SK-N-SH treated with all-trans-retinoic acid at 6 μM for 48 hours (cell line): ENCODE measurements around the gene NUP205.

Source experiments
- ATAC-seq: fragments of 200-7000 bp; cut with Tn5 transposase; 3 replicates; pipeline ENCODE4 v1.9.1; 2020; ENCODE audit warnings: mild to moderate bottlenecking, moderate library complexity
- ARNTL ChIP-seq: fragments of 450-650 bp; formaldehyde crosslinking; IDR thresholded peaks from 2 replicates; pipeline ENCODE4 v1.5.0; 2020; ENCODE audit warnings: low read depth, mild to moderate bottlenecking, moderate library complexity, borderline replicate concordance
- BACH2 ChIP-seq: fragments of 250-450 bp; sonication (Bioruptor Pico); IDR thresholded peaks from 2 replicates; pipeline ENCODE4 v1.9.0; 2021; ENCODE audit warnings: mild to moderate bottlenecking, borderline replicate concordance
- CSDC2 ChIP-seq: fragments of 250-450 bp; sonication (Bioruptor Pico); IDR thresholded peaks from 2 replicates; pipeline ENCODE4 v1.5.0; 2020; ENCODE audit warnings: mild to moderate bottlenecking, moderate library complexity
- CSRNP3 ChIP-seq: fragments of 250-450 bp; sonication (Bioruptor Pico); IDR thresholded peaks from 2 replicates; pipeline ENCODE4 v1.5.1; 2021; ENCODE audit warnings: mild to moderate bottlenecking, moderate library complexity
- GLIS3 ChIP-seq: fragments of 250-450 bp; sonication (Bioruptor Pico); IDR thresholded peaks from 2 replicates; pipeline ENCODE4 v1.5.0; 2020; ENCODE audit warnings: mild to moderate bottlenecking, moderate library complexity
- ISL1 ChIP-seq: fragments of 250-450 bp; sonication (Bioruptor Pico); IDR thresholded peaks from 2 replicates; pipeline ENCODE4 v2.1.2; 2022; ENCODE audit warnings: mild to moderate bottlenecking, moderate library complexity
- PATZ1 ChIP-seq: fragments of 250-450 bp; sonication (Bioruptor Pico); IDR thresholded peaks from 2 replicates; pipeline ENCODE4 v1.8.0; 2020; ENCODE audit warnings: mild to moderate bottlenecking, moderate library complexity, borderline replicate concordance
- POU6F1 ChIP-seq: fragments of 250-450 bp; sonication (Bioruptor Pico); IDR thresholded peaks from 2 replicates; pipeline ENCODE4 v1.8.0; 2021; ENCODE audit warnings: low read depth, mild to moderate bottlenecking, moderate library complexity, borderline replicate concordance
- PPARA ChIP-seq: fragments of 250-450 bp; sonication (Bioruptor Pico); IDR thresholded peaks from 2 replicates; pipeline ENCODE4 v1.5.0; 2020; ENCODE audit warnings: mild to moderate bottlenecking, borderline replicate concordance
- RARB ChIP-seq: fragments of 250-450 bp; sonication (Bioruptor Pico); IDR thresholded peaks from 2 replicates; pipeline ENCODE4 v1.8.0; 2021; ENCODE audit warnings: mild to moderate bottlenecking, moderate library complexity
- SNAI2 ChIP-seq: fragments of 250-450 bp; sonication (Bioruptor Pico); IDR thresholded peaks from 2 replicates; pipeline ENCODE4 v1.5.0; 2020; ENCODE audit warnings: mild to moderate bottlenecking, moderate library complexity
- TCF4 ChIP-seq: fragments of 250-450 bp; sonication (Bioruptor Pico); IDR thresholded peaks from 2 replicates; pipeline ENCODE4 v1.8.0; 2021; ENCODE audit warnings: mild to moderate bottlenecking, moderate library complexity, borderline replicate concordance
- TOX ChIP-seq: fragments of 250-450 bp; sonication (Bioruptor Pico); IDR thresholded peaks from 2 replicates; pipeline ENCODE4 v1.8.0; 2021; ENCODE audit warnings: mild to moderate bottlenecking, moderate library complexity, borderline replicate concordance
- TSHZ2 ChIP-seq: fragments of 250-450 bp; sonication (Bioruptor Pico); IDR thresholded peaks from 2 replicates; pipeline ENCODE4 v1.5.0; 2020; ENCODE audit warnings: mild to moderate bottlenecking, moderate library complexity
- ZC3H10 ChIP-seq: fragments of 250-450 bp; sonication (Bioruptor Pico); IDR thresholded peaks from 2 replicates; pipeline ENCODE4 v1.5.1; 2021; ENCODE audit warnings: mild to moderate bottlenecking, moderate library complexity
- ZFP3 ChIP-seq: fragments of 250-450 bp; sonication (Bioruptor Pico); IDR thresholded peaks from 2 replicates; pipeline ENCODE4 v1.5.0; 2020; ENCODE audit warnings: mild to moderate bottlenecking, moderate library complexity
- ZFP30 ChIP-seq: fragments of 450-650 bp; formaldehyde crosslinking; IDR thresholded peaks from 2 replicates; pipeline ENCODE4 v1.5.0; 2022; ENCODE audit warnings: mild to moderate bottlenecking, moderate library complexity
- ZNF565 ChIP-seq: fragments of 450-650 bp; formaldehyde crosslinking; conservative IDR thresholded peaks from 2 replicates; pipeline ENCODE4 v1.5.0; 2020; ENCODE audit warnings: low read depth, mild to moderate bottlenecking, moderate library complexity
- ZNF8 ChIP-seq: fragments of 450-650 bp; formaldehyde crosslinking; IDR thresholded peaks from 2 replicates; pipeline ENCODE4 v1.5.0; 2020; ENCODE audit warnings: mild to moderate bottlenecking, moderate library complexity

Gene NUP205

GRCh38 chr7:135661311-135662122 is 103.8 kb downstream of the NUP205 start:
- ATAC-seq, result no peak; the same call in 2 of the 3 replicates
- TF ChIP-seq PPARA (CRISPR knock-in tag) (no peak), GLIS3 (CRISPR knock-in tag) (no peak)
- TF ChIP-seq, all 23 proteins: peak for 0

- ATAC-seq, result no peak
- TF ChIP-seq CSRNP3 (CRISPR knock-in tag), result no peak
- no peak for TF ChIP-seq TOX (CRISPR knock-in tag)
- TF ChIP-seq RARB (CRISPR knock-in tag), result no peak
- no peak for TF ChIP-seq ZC3H10 (CRISPR knock-in tag)
- no peak for TF ChIP-seq BACH2 (CRISPR knock-in tag)
- TF ChIP-seq ZFP30 (CRISPR knock-in tag), result peak; percentile 3; the same call in 1 of the 2 replicates
- TF ChIP-seq ZFP3 (CRISPR knock-in tag), result 0 out of 2 replicates have a peak, but pooled peaks have one; percentile 76
- no peak for TF ChIP-seq PPARA (CRISPR knock-in tag)
- peak; percentile 61; the same call in 1 of the 2 replicates for TF ChIP-seq CSDC2 (CRISPR knock-in tag)
- TF ChIP-seq GLIS3 (CRISPR knock-in tag), result no peak; the same call in 1 of the 2 replicates
- TF ChIP-seq TSHZ2 (CRISPR knock-in tag), result peak; percentile 55; the same call in 1 of the 2 replicates
- no peak for TF ChIP-seq TCF4 (CRISPR knock-in tag)
Observed at GRCh38 chr7:135662123-135662372, 104.3 kb downstream of the NUP205 start.

- ATAC-seq, result peak; percentile 92
- 0 out of 2 replicates have a peak, but pooled peaks have one; percentile 21 for TF ChIP-seq POU6F1
- no peak for TF ChIP-seq SNAI2
- 0 out of 2 replicates have a peak, but pooled peaks have one; percentile 1 for TF ChIP-seq ZFP30 (CRISPR knock-in tag)
- peak; percentile 33; the same call in 1 of the 2 replicates for TF ChIP-seq ZNF565 (CRISPR knock-in tag)
Observed at GRCh38 chr7:135662373-135663114, 104.8 kb downstream of the NUP205 start, which contains the start of gene STMP1. STMP1 (plus strand) TSS chr7:135662514.

GRCh38 chr7:135664046-135664589 is 106.4 kb downstream of the NUP205 start:
- ATAC-seq, result peak; percentile 22
- TF ChIP-seq TOX (CRISPR knock-in tag) (no peak), CSRNP3 (CRISPR knock-in tag) (no peak), ZC3H10 (CRISPR knock-in tag) (peak; percentile 65; the same call in 1 of the 2 replicates), PATZ1 (CRISPR knock-in tag) (no peak), ZFP30 (CRISPR knock-in tag) (no peak), POU6F1 (0 out of 2 replicates have a peak, but pooled peaks have one; percentile 63), ISL1 (CRISPR knock-in tag) (peak; percentile 98), CSDC2 (CRISPR knock-in tag) (no peak), TCF4 (CRISPR knock-in tag) (no peak), ZNF8 (0 out of 2 replicates have a peak, but pooled peaks have one; percentile 22), ZFP3 (CRISPR knock-in tag) (peak; percentile 88), ARNTL (CRISPR knock-in tag) (no peak), ZNF565 (CRISPR knock-in tag) (no peak)
